Hepatic stellate cell (primary cell): ENCODE measurements around the gene MDH2.
A peak's percentile ranks its signal among the peaks of the same experiment; 100 is the strongest.
"Not testable (repeated sequence)": the region's sequence is repeated elsewhere in the genome, so short reads cannot be mapped to it uniquely, and the experiment has no call there.

ENCODE experiments used
- DNase-seq: peaks from one replicate; pipeline ENCODE4 v3.0.0; 2011; ENCODE audit warnings: low spot score

MDH2 gene

DNA sequence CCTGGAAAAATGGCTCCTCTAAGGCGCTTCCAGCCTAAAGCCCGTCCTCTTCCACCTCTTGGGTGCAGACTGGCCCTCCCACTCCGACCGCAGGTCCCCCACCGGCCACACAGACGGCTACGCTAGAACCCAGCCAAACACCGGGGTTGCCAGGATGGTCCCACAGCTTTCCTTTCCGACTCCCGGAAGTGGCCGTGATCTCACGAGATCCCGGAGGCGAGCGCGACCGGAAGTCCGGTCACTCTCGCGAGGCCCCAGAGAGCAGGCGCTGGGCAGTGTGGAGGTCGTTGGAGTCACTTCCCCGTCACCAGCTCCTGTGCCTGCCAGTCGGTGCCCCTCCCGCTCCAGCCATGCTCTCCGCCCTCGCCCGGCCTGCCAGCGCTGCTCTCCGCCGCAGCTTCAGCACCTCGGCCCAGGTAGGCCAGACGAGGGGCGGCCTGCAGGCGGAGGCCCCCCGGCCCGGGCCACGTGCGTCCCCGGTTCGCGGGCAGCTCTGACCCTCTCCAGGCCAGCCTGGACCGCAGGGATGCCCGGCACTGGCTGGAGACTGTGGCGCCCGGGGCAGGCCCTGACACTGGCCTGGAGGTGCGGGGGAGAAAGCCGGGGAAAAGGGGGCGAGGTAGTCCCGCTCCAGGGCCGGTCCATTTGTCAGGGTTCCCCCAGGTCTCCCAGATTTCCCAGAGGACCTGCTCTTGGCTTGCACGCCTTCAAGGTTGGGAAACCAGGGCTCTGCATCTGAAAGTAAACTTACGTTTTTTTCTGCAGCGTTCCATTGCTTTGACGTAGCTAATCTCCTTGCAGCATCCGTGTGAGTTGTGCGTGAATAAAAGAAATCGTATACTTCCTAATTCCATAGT, at the start of gene MDH2, which contains the start of gene STYXL1:
TSS of gene MDH2 (plus strand) at position 296 of the 857 bp plus-strand sequence. CDS start at position 351, 55 bp downstream.
TSS of gene STYXL1 (minus strand) at position 190 of the 857 bp plus-strand sequence. CDS start 17,477 bp downstream, outside the sequence.
- DNase-seq: peak; percentile 97

GRCh38 chr7:76000566-76000965, 47.3 kb upstream of the MDH2 start:
- no peak for DNase-seq

DNA sequence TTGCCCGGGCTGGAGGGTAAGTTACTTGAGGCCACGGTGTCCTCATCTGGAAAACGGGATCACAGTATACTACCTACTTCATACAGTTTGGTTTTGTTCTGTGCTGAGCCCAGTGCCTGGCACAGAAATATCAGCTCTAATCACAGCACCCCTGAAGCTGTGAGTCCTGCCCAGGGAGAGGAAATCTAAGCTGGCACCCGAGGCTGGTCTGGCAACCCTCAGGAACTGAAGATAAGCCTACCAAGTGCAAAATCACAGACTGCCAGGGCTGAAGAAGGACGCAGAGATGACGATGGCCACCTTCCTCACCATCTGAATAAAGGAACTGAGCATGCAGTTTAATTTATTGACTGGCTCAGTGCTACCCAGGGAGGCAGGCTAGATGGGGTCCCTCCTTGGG, 45.8 kb upstream of the MDH2 start:
- DNase-seq: no peak

DNA sequence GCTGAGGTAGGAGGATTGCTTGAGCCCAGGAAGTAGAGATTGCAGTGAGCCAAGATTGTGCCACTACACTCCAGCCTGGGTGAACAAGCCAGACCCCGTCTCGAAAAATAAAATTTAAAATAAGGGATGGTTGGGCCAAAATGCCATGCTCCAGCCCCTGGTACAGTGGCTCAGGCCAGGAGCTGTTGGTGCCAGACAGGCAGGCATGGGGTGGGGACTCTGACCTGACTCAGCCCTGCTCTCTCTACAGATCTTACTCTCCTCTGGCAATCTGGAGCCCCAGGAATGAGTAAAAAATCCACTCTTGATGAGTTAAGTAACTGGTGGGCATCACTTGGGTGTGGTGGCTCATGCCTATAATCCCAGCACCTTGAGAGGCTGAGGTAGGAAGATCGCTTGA, 45.1 kb upstream of the MDH2 start:
- no peak for DNase-seq

GRCh38 chr7:76003351-76003750, 44.6 kb upstream of the MDH2 start:
- no peak for DNase-seq

DNA sequence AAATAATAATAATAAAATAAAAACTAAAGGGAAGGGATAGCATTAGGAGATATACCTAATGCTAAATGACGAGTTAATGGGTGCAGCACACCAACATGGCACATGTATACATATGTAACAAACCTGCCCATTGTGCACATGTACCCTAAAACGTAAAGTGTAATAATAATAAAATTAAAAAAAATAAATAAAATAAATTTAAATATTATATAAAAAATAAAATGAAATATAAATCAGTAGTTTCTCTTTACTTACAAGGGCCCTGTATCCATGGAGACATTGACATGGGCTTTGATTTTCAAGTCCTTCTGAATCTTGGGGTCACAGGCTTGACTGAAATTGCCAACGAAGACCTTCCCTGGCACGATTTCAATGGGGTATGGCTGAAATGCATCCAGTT, 42.9 kb upstream of the MDH2 start:
- DNase-seq: not testable (repeated sequence)

GRCh38 chr7:76008156-76008687, 39.7 kb upstream of the MDH2 start:
- DNase-seq: no peak

DNA sequence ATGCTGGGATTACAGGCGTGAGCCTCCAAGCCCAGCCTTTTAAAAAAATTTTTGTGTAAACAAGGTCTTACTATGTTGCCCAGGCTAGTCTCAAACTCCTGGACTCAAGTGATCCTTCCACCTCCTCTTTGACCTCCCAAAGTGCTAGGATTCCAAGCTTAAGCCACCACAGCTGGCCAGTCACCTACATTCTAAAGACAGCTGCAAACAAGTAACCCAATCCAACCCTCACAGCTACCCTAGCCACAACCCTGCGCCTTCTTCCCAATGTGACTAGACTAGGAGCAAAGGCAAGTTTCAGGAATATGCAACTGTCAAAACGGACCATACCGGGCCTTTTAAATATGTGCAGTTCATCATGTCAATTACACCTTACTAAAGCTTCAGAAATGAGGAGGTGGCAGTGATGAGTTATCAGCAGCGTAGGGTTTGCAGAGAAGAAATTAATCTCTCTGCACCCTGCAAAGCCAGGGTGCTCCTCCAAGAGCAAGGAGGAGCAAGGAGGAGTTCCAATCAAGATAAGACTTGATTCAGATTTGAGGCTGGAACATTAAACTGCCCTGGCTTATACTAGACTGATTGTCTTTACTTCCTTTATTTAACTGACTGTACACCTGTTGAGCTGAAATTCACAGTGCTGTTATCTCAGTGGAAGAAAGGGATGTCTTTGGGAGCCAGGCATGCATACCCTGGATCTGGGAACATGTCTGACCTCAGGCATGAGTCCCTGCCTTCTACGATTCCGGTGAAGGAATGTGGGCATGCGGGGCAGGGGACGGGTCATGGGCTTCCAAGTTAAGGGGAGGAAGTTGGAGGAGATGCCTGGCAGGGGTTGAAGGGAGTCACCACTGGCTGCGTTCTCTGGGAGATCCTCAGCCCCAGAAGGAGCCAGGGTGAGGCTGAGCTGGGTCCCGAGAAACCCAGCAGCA, 38.0 kb upstream of the MDH2 start:
- DNase-seq: no peak

DNA sequence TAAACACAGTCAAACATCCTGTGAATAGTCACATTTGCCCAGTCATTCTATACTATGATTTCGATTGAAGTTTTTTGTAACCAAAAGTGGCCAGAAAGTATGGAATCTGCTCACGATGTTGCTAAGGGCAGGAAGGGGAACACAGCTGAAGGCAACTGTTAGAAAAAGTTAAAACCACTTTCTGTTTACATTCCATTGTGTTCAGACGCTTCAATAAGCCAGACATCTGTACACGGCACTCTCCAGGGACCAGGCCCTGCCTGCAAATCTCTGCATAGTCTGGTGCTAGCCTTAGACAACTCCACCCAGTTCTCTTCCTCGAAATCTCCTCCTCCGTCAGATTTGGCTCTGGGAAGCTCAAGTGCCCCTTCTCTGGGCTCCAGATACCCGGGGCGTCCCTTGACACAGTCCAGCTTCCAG, 36.5 kb upstream of the MDH2 start:
- peak; percentile 94 for DNase-seq

DNA sequence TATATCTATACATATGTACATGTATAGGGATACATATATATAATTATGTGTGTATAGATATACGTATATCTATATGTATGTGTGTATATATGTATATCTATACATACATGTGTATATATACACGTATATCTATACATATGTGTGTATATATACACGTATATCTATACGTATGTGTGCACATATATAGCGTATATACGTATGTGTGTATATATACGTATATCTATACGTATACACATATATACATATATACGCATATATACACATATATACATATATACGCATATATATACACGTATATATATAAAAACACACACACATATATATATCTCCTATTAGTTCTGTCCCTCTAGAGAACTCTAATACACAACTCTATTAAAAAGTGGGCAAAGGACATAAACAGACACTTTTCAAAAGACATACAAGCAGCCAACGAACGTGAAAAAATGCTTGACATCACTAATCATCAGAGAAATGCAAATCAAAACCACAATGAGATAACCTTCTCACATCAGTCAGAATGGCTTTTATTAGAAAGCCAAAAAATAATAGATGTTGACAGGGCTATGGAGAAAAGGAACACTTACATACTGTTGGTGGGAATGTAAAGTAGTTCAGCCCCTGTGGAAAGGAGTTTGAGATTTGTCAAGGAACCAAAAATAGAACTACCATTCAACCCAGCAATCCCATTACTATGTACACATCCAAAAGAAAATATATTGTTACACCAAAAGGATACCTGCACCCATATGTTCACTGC, 31.5 kb upstream of the MDH2 start:
- DNase-seq: no peak

GRCh38 chr7:76018520-76018919, 29.4 kb upstream of the MDH2 start:
- DNase-seq: not testable (repeated sequence)

GRCh38 chr7:76020031-76020714, 27.7 kb upstream of the MDH2 start:
- DNase-seq: peak; percentile 71

- DNase-seq: no peak
Observed at GRCh38 chr7:76022026-76022780, 25.7 kb upstream of the MDH2 start.

DNA sequence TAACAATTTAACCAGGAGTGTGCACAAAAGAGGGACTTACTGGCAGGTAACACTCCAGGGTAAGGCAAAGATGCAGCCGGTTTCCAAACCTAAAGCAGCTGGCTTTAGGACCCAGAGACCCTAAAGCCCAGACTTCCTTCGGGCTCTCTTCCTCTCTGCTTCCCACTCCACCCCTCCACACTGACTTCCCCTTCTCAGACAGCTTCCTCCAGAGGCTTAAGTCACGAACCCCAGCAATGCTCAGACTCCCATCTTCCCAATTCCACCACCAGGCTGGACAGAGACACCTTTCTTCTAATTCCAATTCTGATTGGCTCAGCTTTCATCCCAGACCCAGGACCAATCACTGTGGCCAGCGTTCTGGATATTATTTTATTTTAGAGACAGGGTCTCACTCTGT, 24.9 kb upstream of the MDH2 start:
- no peak for DNase-seq

DNA sequence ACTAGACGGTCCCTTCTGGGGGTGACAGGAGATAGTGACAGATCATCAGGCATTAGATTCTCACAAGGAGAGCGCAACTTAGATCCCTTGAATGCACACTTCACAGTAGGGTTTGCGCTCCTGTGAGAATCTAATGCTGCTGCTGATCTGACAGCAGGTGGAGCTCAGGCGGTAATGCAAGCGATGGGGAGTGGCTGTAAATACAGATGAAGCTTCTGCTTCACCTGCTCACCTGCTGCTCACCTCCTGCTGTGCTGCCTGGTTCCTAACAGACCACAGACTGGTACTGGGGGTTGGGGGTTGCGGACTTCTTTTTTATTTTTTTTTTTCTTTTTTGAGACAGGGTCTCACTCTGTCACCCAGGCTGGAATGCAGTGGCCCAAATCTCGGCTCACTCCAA, 18.2 kb upstream of the MDH2 start:
- DNase-seq: not testable (repeated sequence)

- no peak for DNase-seq
Observed at GRCh38 chr7:76031964-76032363, 15.9 kb upstream of the MDH2 start.

GRCh38 chr7:76037310-76037709, 10.6 kb upstream of the MDH2 start:
- DNase-seq: peak; percentile 86

DNA sequence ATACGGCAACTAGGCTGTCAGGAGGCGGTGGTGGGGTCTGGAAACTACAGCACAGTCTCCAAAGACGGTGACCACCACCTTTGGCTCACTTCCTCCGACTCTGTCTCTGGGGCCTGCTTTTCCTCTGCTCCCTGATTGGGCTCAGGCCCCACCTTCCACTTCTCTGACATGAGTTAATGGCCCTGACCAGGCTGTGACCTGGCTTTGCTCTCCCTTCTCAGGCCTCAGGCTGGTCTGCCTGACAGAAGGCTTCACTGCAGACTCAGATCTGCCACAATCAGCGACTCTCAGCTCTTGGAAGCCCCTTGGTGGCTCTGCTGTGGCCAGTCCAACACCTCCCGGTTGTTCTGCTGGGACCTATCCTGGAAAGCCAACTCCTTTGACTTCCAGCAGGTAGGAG, 7.8 kb upstream of the MDH2 start:
- DNase-seq: no peak

DNA sequence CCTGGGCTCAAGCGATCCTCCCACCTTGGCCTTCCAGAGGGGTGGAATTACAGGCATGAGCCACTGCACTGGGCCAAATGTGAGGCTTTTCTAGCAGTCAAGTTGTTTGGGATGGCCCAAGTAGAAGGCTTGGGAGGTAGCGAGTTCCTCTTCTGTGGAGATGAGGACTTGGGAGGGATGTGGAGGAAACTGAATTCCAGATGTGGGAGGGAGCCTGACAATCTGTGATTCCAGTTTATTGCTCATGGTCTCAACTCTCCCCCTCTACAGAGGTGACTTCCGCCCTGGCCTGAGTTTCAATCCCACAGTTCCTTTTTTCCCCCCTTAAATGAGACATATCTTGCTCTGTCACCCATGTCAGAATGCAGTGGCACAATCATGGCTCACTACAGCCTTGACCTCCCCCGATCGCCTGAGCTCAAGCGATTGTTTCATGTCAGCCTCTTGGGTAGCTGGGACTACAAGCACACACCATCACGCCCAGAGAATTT, 3.5 kb upstream of the MDH2 start:
- DNase-seq: no peak

DNA sequence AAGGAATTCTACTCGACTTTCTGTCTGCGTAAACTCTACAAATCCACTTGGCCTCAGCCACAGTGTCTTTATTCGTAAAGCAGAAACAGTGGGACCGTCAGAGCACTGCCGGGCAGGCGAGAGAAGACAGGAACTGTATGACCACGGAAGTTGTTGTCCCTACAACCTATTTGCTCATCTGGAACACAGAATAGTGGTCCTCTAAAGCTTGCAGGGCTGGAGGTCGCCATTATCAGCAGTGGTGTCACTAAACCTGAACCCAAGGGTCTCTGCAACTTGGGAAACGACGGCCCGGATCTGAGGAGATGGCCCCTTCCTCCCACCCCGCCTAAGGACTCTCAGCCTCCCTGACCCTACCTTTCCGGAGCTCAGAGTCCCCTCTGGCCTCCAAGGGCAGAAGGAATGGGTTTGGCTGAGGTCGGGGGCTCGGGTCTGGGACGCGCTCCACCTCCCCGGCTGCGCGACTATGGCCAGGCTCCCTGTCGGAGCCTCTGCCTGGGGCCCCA, 548 bp upstream of the MDH2 start:
- peak; percentile 22 for DNase-seq
